Limb (tissue), 2 donors: Measurements from ENCODE around the gene FSHB.
"Not testable (repeated sequence)": the region's sequence is repeated elsewhere in the genome, so short reads cannot be mapped to it uniquely, and the experiment has no call there.

Source experiments
- DNase-seq, 2 donors: peaks; one replicate each; pipeline ENCODE4 v3.0.0-alpha.2; 2016; ENCODE audit errors: extremely low spot score in 2 of 2

Gene FSHB

GRCh38 chr11:30268638-30269037, 37.8 kb downstream of the FSHB start:
- DNase-seq = not testable (repeated sequence)

GRCh38 chr11:30270671-30271070, 39.9 kb downstream of the FSHB start:
- DNase-seq = no peak

- DNase-seq = no peak
Measured at GRCh38 chr11:30277176-30277575, 46.4 kb downstream of the FSHB start.

GRCh38 chr11:30279796-30280195, 49.0 kb downstream of the FSHB start:
- no peak for DNase-seq

- DNase-seq = no peak
Measured at GRCh38 chr11:30281476-30282288, 50.9 kb downstream of the FSHB start.

GRCh38 chr11:30282289-30282631, 51.4 kb downstream of the FSHB start:
- DNase-seq = no peak
